DLD1 (cell line): ENCODE measurements around the gene LIMCH1.
"Not testable (repeated sequence)": the region's sequence is repeated elsewhere in the genome, so short reads cannot be mapped to it uniquely, and the experiment has no call there.

ENCODE experiments used
- in situ Hi-C: cut with HindIII; loops from 2 replicates; pipeline ENCODE4 v1.10.0; 2017; ENCODE audit warnings: low sequenced_read_pairs

Gene LIMCH1, protein sequence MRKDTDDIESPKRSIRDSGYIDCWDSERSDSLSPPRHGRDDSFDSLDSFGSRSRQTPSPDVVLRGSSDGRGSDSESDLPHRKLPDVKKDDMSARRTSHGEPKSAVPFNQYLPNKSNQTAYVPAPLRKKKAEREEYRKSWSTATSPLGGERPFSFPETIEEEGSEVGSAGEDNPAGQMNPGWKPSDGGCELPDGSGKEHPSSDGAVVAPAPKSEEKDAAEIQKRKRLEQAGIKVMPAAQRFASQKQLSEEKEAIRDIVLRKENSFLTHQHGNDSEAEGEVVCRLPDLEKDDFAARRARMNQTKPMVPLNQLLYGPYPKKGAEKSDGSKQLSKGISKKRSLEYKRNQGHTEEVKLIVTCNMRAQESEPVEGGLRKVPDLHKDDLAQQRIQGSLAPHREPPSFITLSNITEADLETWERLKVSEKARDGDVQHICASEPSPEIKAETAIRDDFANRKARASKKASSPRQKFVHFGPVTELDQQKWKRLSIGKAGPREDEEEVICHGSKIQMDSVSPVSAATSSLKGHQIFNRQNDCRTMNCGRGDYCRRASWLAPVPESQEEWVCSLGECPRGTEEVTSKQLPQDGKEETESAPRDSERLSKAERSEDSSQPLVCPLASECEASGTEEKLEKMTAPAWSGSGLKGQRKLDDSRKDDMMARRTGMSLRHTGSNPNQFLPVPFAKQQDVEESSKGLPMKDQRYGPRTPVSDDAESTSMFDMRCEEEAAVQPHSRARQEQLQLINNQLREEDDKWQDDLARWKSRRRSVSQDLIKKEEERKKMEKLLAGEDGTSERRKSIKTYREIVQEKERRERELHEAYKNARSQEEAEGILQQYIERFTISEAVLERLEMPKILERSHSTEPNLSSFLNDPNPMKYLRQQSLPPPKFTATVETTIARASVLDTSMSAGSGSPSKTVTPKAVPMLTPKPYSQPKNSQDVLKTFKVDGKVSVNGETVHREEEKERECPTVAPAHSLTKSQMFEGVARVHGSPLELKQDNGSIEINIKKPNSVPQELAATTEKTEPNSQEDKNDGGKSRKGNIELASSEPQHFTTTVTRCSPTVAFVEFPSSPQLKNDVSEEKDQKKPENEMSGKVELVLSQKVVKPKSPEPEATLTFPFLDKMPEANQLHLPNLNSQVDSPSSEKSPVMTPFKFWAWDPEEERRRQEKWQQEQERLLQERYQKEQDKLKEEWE (N-terminal part only)

DNA sequence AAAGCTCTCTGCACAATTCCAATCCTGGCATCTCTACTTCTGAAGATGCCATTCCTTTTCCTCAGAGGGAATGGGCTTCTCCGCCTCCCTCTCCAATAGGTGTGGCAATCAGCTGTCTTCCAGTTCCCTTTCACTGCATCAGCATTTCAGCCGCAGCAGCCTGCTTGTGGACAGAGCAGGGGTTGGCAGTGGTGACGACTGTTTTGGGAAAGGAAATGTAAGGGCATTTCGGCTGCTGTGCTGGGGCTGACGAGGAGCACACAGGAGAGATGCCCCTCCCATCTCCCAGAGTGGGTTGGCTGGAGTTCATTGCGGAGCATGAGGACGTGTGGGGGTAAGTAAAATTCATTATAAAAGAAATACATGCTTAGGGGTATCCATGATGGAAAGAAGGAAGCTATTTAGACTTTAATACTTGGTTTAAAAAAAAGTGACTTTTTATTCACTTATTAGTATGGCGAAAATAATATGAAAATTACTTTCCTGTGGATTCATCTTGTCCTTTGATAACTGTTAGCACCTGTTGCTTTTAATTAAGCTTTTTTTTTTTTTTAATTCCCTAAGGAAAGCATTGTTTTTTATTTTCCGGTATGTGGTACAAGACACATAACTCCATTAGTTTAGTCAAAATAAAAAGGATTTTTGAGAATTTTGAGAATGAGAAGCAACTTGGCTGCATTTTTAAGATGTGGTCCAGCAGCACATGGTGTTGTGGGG is at the start of gene LIMCH1:
TSS of gene LIMCH1 (plus strand) at position 141 of the 717 bp plus-strand sequence. CDS start 67,839 bp downstream, outside the sequence.
- in situ Hi-C loops: no loop called here

DNA sequence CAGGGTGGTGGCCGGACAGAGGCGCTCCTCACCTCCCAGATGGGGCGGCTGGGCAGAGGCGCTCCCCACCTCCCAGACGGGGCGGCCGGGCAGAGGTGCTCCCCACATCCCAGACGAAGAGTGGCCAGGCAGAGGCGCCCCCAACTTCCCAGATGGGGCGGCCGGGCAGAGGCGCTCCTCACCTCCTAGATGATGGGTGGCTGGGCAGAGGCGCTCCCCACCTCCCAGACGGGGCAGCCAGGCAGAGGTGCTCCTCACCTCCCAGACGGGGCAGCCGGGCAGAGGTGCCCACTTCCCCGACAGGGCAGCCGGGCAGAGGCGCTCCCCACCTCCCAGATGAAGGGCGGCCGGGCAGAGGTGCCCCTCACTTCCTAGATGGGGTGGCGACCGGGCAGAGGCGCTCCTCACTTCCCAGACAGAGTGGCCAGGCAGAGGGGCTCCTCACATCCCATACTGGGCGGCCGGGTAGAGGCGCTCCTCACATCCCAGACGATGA is 46.8 kb upstream of the LIMCH1 start:
- in situ Hi-C loops: not testable (repeated sequence)

DNA sequence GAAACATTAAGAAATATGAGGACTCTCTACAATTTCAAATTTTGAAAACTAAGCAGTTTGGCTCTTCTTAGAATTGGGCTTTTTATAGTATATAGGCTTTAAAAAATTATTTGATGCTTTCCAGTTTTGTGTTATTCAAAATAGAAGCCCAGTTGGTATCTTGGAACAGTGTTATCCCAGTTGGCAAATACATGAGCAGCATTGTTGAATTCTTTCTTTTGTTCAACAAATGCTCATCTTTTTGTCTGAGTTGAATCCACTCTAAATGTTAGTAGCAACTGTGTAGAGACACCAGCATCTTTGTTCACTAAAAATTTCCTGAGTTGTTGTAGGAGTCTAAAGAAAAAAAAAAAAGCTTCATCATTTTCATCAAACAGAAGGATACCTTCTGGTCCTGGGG is 41.0 kb upstream of the LIMCH1 start:
- in situ Hi-C loops: no loop called here

DNA sequence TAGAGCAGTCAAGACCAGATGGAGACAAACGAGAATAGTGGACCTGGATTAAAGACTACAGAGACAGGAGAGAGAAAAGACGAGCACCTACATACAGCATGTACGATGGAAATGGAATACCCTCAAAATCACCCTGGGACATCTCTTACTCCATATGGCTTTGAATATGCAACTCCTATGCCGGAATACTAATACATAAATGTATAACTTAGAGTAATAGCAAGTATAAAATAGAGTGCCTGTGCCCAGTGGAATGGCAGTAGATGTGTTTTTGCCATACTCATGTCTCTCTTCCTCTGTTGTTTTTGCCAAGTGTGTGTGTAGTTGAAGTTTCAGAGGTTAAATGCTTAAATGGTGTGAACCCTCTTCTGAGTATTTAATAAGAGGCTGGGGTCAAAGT is 39.8 kb upstream of the LIMCH1 start:
- in situ Hi-C loops: no loop called here

DNA sequence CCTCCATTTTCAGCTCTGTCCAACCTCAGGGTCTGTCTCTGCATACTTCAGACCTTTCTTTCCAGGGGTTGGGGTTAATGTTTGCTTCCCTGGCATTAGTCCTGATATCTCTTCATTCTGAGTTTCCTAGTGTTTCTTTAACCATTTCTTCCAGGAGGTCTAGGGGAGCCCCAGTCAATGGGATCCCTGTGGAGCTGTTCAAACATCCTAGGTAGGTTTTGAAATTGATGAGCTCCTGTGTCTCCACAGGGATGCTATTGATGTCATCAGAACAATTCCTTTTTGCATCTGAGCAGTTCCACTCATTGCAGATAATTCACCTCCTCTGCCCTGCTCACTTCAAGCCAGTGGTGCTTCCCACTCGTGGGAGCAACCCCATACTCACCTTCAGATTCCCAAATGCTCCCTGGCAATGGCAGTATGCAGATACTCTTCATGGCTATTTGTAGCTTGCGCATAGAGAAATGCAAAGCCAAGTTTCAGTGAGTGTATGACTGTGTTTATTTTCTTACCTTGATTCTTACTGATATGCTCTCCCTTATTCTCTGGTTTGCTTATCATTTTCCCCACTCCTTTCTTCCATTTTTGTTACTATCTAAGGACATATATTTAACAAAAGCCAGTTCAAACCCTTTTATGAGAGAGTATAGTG is 33.7 kb upstream of the LIMCH1 start:
- in situ Hi-C loops: no loop called here

DNA sequence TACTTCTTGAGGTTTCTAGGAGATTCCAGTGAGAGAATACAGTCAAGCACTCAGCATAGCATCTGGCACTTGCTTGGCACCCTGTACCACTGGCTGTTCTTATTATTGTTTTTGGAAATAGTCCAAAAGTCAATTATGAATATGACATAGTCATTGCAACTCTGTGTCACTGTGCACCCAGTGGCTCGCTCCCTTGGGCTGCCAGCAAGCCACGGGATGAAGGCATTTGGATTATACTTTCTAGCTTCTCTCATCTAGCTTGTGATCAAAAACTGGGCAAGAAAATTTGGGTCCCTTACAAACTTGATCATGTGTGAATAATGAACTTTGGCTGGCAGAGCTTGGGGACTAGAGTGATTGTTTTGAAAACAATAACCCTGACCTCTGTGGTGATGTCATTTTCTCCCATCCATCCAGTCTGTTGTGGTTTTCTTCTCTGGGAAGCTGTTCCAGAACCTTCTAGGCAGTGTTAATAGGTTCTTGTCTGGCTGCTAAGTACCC is 32.7 kb upstream of the LIMCH1 start:
- in situ Hi-C loops: no loop called here

DNA sequence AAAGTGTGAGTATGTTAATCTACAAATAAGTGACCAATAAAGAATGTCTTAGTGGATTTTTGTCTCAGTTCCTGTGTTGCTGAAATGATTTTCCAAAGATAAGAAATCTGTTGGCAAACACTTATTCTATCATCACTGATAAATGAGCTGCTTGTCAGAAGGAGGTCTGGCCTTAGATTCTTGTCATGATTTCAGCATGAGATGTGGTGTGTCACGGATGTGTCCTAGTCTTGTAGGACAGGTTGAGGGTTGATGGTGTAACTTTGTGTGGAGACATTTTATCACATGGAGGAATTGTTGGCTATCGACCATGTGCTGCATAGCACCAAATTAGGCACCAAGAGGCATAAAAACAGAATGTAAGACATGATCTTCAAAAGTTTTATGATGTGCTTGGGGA is 31.8 kb upstream of the LIMCH1 start:
- in situ Hi-C loops: no loop called here

DNA sequence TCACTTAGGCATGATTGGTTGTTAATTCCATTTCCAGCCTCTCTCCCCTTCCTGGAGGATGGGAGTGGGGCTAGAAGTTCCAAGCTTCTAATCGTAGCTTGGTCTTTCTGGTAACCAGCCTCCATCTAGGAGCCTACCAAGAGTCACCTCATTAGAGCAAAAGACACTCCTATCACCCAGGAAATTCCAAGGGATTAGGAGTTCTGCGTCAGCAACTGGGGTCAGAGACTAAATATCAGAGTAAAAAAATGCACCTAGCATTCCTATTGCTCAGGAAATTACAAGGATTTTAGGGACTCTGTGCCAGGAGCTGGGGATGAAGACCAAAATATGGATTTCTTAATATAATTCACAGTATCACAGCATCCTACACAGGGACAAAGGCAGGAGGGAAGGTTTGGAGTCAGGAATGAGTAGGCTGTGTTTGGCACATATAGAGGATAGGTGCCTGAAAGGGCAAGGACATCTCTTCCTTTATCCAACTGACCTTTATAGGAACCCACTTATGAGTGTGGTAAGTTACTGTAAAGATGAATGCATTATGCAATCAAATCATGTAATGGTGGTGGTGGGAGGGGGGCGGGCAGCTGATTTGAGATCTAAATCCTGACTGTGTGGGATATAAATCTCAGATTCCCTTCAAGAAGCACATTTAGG is 30.5 kb upstream of the LIMCH1 start:
- in situ Hi-C loops: no loop called here

DNA sequence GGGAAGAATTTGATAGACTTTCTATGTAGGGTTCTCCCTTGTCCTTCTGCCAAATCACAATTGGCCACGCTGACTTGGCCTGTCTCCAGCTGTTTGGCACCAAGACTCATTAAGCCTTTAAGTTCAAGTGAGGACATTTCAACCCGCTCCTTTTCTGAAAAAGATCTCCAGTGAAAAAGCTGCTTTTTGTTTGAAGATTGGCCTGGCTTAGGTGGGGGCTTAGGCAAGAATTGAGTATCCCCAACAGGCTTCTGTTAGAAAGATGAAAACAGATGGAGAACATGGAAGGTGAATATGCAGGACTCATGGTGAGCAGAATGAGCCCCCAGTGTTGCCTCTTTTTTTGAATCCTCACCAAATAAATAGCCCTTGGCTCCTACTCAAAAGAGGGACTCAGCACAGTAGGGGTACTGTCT is 28.5 kb upstream of the LIMCH1 start:
- in situ Hi-C loops: no loop called here

DNA sequence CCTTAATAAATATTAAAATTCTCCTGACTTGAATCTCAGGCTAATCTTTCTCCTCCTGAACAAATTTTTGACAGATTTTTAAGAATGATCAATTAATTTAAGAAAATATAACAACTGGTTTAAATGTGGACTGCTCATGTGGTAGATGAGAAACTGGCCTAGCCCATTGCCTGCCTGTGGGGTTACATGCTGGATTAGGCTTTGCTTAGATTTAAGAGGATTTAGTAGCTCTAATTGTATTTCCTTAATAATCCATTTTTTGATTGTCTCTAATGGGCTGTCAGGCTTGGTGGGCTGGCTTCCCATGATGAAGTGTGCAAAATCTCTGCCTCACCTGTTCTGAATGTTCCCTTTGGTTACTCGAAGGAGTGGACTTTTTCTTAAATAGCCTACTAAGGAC is 27.8 kb upstream of the LIMCH1 start:
- in situ Hi-C loops: no loop called here

DNA sequence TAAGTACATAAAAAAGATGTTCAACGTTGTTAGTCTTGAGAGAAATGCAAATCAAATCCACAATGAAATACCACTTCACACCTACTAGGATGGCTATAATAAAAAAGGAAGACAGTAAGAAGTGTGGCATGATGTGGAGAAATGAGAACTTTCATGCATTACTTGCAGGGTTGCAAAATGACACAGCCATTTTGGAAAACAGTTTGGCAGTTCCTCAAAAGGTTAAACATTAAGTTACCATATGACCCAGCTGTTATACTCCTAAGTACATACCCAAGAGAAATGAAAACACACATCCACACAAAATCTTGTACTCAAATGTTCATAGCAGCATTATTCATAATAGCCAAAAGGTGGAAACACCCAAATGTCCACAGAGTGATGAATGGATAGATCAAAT is 25.8 kb upstream of the LIMCH1 start:
- in situ Hi-C loops: no loop called here

DNA sequence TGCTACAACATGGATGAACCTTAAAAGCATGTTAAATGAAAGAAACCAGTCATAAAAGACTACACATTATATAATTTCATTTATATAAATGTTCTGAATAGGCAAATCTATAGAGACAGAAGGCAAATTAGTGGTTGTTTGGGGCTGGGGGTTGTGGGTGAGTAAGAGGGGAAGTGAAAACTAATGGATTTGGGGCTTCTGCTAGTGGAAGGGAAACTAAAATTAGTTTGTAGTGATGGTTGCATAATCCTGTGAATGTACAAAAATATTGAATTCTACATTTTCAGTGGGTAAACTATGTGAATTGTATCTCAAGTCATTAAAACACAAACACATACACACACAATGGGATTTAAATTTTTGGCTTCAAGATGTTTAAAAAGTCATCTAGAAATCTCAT is 25.4 kb upstream of the LIMCH1 start:
- in situ Hi-C loops: no loop called here

DNA sequence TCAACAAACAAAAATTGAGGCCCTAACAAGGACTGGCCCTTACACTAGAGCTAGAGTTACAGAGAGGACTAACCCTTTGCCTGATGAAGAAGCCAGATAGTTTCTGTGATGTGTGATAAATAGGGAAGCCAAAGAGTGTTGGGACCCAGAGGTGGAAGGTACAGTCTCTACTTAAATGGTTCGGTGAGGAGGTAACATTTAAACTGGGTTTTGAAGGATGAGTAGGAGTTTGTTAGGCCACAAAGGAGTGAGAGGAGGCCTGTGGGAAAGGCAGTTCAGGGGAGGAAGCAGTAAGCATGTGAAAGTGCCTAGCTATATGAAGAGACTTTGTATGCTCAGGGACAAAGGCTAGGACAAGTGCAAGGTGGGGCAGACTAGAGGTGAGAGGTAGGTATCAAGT is 23.8 kb upstream of the LIMCH1 start:
- in situ Hi-C loops: no loop called here

DNA sequence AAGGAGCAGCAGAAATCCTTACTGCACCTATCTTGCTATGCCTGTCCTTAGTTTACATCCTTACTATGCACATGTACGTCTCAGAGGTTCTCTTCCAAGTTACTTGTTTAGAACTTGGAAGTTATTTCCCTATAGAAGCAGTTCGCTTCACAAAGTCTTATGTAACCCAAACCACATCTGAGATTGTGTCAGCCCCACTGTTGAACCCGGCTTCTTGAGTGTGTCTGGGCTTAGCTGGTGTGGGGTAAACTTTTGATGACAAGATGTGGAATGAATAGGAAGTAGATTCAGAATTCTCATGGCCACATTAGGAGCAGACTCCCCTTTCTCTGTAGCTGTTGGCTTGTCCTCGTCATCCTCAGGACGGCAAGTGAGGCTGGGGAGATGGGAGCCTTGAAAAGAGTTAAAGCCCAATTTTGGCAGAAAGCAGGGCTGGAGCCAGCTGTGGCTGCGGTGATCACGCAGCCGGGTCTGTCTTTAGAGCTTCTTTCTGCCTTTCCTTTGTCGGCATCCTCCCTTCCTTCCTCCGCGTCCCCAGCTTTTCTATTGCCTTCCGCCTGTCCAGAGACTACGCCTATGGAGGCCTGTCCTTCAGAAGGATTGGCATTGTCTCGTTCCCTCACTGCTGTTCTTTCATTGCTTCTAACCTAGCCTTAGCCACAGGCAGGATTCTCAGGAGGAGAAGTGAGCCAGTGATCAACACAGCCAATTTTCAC is 23.0 kb upstream of the LIMCH1 start:
- in situ Hi-C loops: no loop called here

DNA sequence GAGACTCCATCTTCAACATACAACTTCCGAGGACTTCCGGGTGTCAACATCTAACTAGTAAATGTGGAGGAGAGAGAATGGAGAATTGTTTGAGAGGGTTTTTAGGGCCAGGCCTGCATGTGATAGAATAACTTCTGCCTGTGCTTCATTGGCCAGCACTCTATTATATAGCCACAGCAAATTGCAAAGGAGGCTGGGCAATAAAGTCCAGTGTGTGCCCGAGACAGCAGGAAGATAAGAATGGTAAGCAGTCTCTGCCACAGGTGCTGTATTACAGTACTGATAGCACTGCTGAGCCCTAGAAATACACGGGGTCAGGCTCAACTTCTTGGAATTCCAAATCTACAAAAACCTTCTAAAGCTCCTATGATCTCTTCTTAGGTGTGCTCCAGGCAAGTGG is 20.8 kb upstream of the LIMCH1 start:
- in situ Hi-C loops: no loop called here

DNA sequence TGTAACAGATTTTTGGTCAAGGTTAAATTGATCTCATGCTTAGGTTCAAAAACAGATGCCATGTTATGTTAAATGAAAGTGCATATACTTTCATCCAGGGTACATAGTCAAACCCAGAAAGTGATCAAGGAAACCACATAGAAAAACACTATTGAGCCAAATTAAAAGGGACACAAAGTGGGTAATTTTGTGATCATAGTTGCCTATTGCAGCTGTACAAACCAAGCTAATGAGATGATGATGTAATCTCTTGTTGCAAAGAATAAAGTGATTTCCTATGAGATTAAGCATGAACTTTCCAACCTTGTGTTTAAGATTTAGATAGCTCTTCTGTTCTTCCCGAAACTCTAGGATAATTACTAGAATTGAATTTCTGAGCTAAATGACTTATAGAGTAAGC is 20.2 kb upstream of the LIMCH1 start:
- in situ Hi-C loops: no loop called here

DNA sequence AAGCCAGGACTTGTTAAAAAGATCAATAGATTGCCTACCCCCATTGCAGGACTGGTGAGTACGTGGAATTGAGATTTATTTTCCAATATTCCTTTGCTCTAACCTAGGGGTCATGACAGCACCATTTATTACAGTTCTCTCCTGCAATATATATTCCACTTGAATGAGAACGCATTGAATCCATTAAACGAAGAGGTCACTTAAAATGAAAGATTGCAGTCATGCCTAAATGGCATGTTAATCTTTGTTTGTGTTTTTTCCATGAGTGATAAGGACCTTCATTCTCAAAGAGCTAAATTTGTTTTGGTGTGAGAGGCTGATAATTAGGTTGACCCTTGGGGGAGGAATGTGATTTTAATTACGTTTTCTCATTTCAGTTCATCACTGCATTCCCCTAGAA is 13.5 kb upstream of the LIMCH1 start:
- in situ Hi-C loops: no loop called here

DNA sequence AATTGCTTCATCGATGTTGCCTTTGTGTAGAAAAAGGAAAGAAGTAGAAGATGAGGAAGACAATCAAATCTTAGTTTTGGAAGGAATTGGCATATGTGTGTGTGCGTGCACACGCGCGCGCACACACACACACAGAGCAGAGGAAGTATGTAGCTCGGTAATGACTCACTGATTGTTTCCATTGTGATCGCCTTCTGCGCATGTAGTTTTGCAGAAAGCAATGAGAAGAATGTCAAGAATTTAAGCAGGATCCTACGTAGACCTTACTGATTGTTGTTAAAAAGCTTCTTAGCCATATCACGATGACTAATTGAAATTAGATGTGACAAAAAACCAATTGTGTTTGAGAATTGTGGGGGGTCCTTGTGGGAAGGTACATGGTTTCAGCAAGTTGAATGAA is 12.8 kb upstream of the LIMCH1 start:
- in situ Hi-C loops: no loop called here

DNA sequence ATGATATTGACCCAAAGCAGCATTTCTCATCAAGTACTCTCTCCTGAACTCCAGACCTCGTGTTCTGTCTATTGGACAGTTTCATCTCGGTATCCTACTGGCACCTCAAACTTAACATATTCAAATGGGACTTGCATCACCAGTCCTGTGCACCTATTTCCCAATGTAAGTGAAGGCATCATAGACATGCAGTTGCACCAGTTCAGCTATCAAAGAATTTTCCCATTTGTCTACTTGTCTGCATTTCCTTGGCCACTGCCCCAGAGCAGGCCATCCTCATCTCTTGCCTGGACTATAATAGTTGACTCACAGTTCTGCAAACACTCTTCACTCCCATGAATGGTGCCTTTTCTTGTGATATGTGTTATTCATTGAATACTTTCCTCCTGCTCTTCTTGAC is 11.3 kb upstream of the LIMCH1 start:
- in situ Hi-C loops: no loop called here
